SK-N-SH treated with all-trans-retinoic acid at 6 μM for 48 hours (cell line): ENCODE results near the gene ZDHHC8.

Source experiments
- ATAC-seq: fragments of 200-7000 bp; cut with Tn5 transposase; 3 replicates; pipeline ENCODE4 v1.9.1; 2020; ENCODE audit warnings: mild to moderate bottlenecking, moderate library complexity
- ARNTL ChIP-seq: fragments of 450-650 bp; formaldehyde crosslinking; IDR thresholded peaks from 2 replicates; pipeline ENCODE4 v1.5.0; 2020; ENCODE audit warnings: low read depth, mild to moderate bottlenecking, moderate library complexity, borderline replicate concordance
- CSDC2 ChIP-seq: fragments of 250-450 bp; sonication (Bioruptor Pico); IDR thresholded peaks from 2 replicates; pipeline ENCODE4 v1.5.0; 2020; ENCODE audit warnings: mild to moderate bottlenecking, moderate library complexity
- CSRNP3 ChIP-seq: fragments of 250-450 bp; sonication (Bioruptor Pico); IDR thresholded peaks from 2 replicates; pipeline ENCODE4 v1.5.1; 2021; ENCODE audit warnings: mild to moderate bottlenecking, moderate library complexity
- ESRRG ChIP-seq: fragments of 250-450 bp; sonication (Bioruptor Pico); IDR thresholded peaks from 2 replicates; pipeline ENCODE4 v1.6.1; 2021; ENCODE audit warnings: mild to moderate bottlenecking
- GLIS3 ChIP-seq: fragments of 250-450 bp; sonication (Bioruptor Pico); IDR thresholded peaks from 2 replicates; pipeline ENCODE4 v1.5.0; 2020; ENCODE audit warnings: mild to moderate bottlenecking, moderate library complexity
- ISL1 ChIP-seq: fragments of 250-450 bp; sonication (Bioruptor Pico); IDR thresholded peaks from 2 replicates; pipeline ENCODE4 v2.1.2; 2022; ENCODE audit warnings: mild to moderate bottlenecking, moderate library complexity
- OSR1 ChIP-seq: fragments of 250-450 bp; sonication (Bioruptor Pico); IDR thresholded peaks from 2 replicates; pipeline ENCODE4 v1.8.0; 2022; ENCODE audit warnings: moderate library complexity, mild to moderate bottlenecking, inconsistent platforms
- POU6F1 ChIP-seq: fragments of 250-450 bp; sonication (Bioruptor Pico); IDR thresholded peaks from 2 replicates; pipeline ENCODE4 v1.8.0; 2021; ENCODE audit warnings: low read depth, mild to moderate bottlenecking, moderate library complexity, borderline replicate concordance
- RARB ChIP-seq: fragments of 250-450 bp; sonication (Bioruptor Pico); IDR thresholded peaks from 2 replicates; pipeline ENCODE4 v1.8.0; 2021; ENCODE audit warnings: mild to moderate bottlenecking, moderate library complexity
- SNAI2 ChIP-seq: fragments of 250-450 bp; sonication (Bioruptor Pico); IDR thresholded peaks from 2 replicates; pipeline ENCODE4 v1.5.0; 2020; ENCODE audit warnings: mild to moderate bottlenecking, moderate library complexity
- TCF4 ChIP-seq: fragments of 250-450 bp; sonication (Bioruptor Pico); IDR thresholded peaks from 2 replicates; pipeline ENCODE4 v1.8.0; 2021; ENCODE audit warnings: mild to moderate bottlenecking, moderate library complexity, borderline replicate concordance
- TOX ChIP-seq: fragments of 250-450 bp; sonication (Bioruptor Pico); IDR thresholded peaks from 2 replicates; pipeline ENCODE4 v1.8.0; 2021; ENCODE audit warnings: mild to moderate bottlenecking, moderate library complexity, borderline replicate concordance
- ZC3H10 ChIP-seq: fragments of 250-450 bp; sonication (Bioruptor Pico); IDR thresholded peaks from 2 replicates; pipeline ENCODE4 v1.5.1; 2021; ENCODE audit warnings: mild to moderate bottlenecking, moderate library complexity
- ZFP3 ChIP-seq: fragments of 250-450 bp; sonication (Bioruptor Pico); IDR thresholded peaks from 2 replicates; pipeline ENCODE4 v1.5.0; 2020; ENCODE audit warnings: mild to moderate bottlenecking, moderate library complexity
- ZNF565 ChIP-seq: fragments of 450-650 bp; formaldehyde crosslinking; conservative IDR thresholded peaks from 2 replicates; pipeline ENCODE4 v1.5.0; 2020; ENCODE audit warnings: low read depth, mild to moderate bottlenecking, moderate library complexity
- ZNF70 ChIP-seq: fragments of 450-650 bp; formaldehyde crosslinking; IDR thresholded peaks from 2 replicates; pipeline ENCODE4 v1.5.0; 2020; ENCODE audit warnings: mild to moderate bottlenecking, moderate library complexity
- ZNF8 ChIP-seq: fragments of 450-650 bp; formaldehyde crosslinking; IDR thresholded peaks from 2 replicates; pipeline ENCODE4 v1.5.0; 2020; ENCODE audit warnings: mild to moderate bottlenecking, moderate library complexity
- TF ChIP-seq, protein P1 (sequence below): fragments of 250-450 bp; sonication (Bioruptor Pico); IDR thresholded peaks from 2 replicates; pipeline ENCODE4 v1.5.1; 2020; ENCODE audit warnings: low read depth, mild to moderate bottlenecking, moderate library complexity
- TF ChIP-seq, protein P2 (sequence below): fragments of 250-450 bp; sonication (Bioruptor Pico); IDR thresholded peaks from 2 replicates; pipeline ENCODE4 v1.8.0; 2020; ENCODE audit warnings: mild to moderate bottlenecking, moderate library complexity, borderline replicate concordance

Gene ZDHHC8

GRCh38 chr22:20128619-20128901 lies 3.0 kb upstream of the ZDHHC8 start:
- ATAC-seq = no peak
- TF ChIP-seq ISL1 (CRISPR knock-in tag) (no peak), OSR1 (CRISPR knock-in tag) (no peak), POU6F1 (CRISPR knock-in tag) (no peak)
- TF ChIP-seq, protein P1, sequence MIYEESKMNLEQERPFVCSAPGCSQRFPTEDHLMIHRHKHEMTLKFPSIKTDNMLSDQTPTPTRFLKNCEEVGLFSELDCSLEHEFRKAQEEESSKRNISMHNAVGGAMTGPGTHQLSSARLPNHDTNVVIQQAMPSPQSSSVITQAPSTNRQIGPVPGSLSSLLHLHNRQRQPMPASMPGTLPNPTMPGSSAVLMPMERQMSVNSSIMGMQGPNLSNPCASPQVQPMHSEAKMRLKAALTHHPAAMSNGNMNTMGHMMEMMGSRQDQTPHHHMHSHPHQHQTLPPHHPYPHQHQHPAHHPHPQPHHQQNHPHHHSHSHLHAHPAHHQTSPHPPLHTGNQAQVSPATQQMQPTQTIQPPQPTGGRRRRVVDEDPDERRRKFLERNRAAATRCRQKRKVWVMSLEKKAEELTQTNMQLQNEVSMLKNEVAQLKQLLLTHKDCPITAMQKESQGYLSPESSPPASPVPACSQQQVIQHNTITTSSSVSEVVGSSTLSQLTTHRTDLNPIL (CRISPR knock-in tag) = no peak
- TF ChIP-seq, protein P2, sequence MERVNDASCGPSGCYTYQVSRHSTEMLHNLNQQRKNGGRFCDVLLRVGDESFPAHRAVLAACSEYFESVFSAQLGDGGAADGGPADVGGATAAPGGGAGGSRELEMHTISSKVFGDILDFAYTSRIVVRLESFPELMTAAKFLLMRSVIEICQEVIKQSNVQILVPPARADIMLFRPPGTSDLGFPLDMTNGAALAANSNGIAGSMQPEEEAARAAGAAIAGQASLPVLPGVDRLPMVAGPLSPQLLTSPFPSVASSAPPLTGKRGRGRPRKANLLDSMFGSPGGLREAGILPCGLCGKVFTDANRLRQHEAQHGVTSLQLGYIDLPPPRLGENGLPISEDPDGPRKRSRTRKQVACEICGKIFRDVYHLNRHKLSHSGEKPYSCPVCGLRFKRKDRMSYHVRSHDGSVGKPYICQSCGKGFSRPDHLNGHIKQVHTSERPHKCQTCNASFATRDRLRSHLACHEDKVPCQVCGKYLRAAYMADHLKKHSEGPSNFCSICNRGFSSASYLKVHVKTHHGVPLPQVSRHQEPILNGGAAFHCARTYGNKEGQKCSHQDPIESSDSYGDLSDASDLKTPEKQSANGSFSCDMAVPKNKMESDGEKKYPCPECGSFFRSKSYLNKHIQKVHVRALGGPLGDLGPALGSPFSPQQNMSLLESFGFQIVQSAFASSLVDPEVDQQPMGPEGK (CRISPR knock-in tag) = no peak

DNA sequence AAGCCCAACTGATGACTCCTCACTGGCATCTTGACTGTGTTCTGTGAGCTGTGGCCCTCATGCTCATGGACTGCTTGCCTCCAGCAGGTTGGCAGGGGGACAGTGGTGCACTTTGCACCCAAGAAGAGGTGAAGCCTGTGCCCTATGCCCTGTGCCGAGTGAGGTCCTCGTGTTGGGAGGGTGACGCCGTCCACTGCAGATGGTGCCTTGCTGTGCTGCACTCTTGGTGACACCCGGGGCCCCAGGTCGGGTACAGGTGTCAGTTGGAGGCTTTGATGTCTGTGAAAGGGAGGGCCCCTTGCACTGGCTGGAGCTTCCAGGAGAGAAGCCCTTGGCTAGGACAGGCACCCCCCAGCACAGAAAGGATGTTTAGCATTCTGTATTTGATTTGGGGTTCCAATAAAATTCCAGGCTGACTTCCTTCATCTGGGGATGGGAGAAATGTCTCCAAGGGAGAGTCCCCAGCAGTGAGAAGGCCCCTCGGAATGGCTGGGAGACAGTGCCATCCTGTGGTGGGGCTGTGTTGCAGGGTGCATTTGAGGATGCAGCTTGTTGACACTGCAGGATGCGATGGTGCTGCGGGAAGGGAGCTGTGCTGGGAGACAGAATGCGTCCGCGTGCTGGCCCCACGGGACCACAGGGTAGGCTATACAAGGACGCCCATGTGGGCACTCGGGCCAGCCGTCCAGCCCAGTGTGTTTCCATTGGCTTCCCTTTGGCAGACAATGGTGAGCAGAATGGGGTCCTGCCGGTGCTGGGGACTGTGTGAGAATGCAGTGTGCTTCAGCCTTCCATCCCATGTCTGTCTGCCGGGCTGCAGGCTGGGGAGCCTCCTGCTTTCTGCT lies 2.5 kb upstream of the ZDHHC8 start:
- TF ChIP-seq ISL1 (CRISPR knock-in tag) = no peak
- TF ChIP-seq ZNF70 = no peak
- TF ChIP-seq CSRNP3 (CRISPR knock-in tag) = no peak
- no peak for TF ChIP-seq ZC3H10
- ATAC-seq = no peak

- TF ChIP-seq ESRRG = no peak
- TF ChIP-seq ZC3H10 = no peak
- TF ChIP-seq TOX = no peak
- TF ChIP-seq ZFP3 = no peak
- TF ChIP-seq TCF4 (CRISPR knock-in tag) = no peak
- no peak for TF ChIP-seq ARNTL (CRISPR knock-in tag)
- no peak for TF ChIP-seq ZNF8
- no peak for TF ChIP-seq SNAI2 (CRISPR knock-in tag)
- TF ChIP-seq POU6F1 (CRISPR knock-in tag) = no peak
- TF ChIP-seq, protein P1 (CRISPR knock-in tag) = no peak
- no peak for TF ChIP-seq RARB (CRISPR knock-in tag)
- no peak for TF ChIP-seq CSDC2 (CRISPR knock-in tag)
- no peak for TF ChIP-seq CSRNP3 (CRISPR knock-in tag)
- TF ChIP-seq GLIS3 (CRISPR knock-in tag) = no peak
- TF ChIP-seq ZNF565 (CRISPR knock-in tag) = no peak
- TF ChIP-seq OSR1 (CRISPR knock-in tag) = no peak
- ATAC-seq = no peak
Observed at GRCh38 chr22:20129747-20130014, 1.9 kb upstream of the ZDHHC8 start.
